Hematopoietic multipotent progenitor cell treated with erythropoietin and hydrocortisone succinate and interleukin-3 and kit ligand, for 15 days (in vitro differentiated cells): ENCODE measurements around the gene ANKRD42.

Experiments
- DNase-seq: peaks from one replicate; pipeline ENCODE4 v3.0.0-alpha.2; 2015; ENCODE audit warnings: low spot score

Gene ANKRD42

GRCh38 chr11:83193315-83194280 lies at the start of gene ANKRD42:
TSS of gene ANKRD42 (plus strand) at chr11:83193712. CDS start at chr11:83194671, 959 bp downstream.
- DNase-seq: peak; percentile 93

GRCh38 chr11:83147895-83148294 lies 45.6 kb upstream of the ANKRD42 start:
- no peak for DNase-seq

GRCh38 chr11:83150450-83150849 lies 43.1 kb upstream of the ANKRD42 start:
- DNase-seq: no peak

GRCh38 chr11:83151274-83151977 lies 42.1 kb upstream of the ANKRD42 start:
- peak; percentile 82 for DNase-seq

DNA sequence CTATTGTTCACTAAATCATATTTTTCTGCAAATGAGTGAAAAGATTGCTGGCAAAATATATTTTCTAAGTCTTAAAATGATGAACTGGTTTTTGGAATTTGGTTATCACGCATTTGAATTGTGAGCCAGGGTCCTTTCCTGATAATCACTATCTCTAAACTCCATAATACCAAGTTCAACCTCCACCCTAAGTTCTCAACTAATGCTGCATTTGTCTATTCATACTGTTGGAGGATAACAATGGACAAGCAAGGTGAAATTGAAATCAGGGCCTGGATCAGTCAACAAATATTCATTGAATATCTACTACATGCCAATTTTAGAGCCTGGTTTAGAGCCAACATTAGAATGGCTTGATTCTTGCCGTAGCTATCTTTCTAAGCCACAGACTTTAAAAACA lies 41.2 kb upstream of the ANKRD42 start:
- no peak for DNase-seq

GRCh38 chr11:83153764-83154163 lies 39.7 kb upstream of the ANKRD42 start:
- DNase-seq: no peak

DNA sequence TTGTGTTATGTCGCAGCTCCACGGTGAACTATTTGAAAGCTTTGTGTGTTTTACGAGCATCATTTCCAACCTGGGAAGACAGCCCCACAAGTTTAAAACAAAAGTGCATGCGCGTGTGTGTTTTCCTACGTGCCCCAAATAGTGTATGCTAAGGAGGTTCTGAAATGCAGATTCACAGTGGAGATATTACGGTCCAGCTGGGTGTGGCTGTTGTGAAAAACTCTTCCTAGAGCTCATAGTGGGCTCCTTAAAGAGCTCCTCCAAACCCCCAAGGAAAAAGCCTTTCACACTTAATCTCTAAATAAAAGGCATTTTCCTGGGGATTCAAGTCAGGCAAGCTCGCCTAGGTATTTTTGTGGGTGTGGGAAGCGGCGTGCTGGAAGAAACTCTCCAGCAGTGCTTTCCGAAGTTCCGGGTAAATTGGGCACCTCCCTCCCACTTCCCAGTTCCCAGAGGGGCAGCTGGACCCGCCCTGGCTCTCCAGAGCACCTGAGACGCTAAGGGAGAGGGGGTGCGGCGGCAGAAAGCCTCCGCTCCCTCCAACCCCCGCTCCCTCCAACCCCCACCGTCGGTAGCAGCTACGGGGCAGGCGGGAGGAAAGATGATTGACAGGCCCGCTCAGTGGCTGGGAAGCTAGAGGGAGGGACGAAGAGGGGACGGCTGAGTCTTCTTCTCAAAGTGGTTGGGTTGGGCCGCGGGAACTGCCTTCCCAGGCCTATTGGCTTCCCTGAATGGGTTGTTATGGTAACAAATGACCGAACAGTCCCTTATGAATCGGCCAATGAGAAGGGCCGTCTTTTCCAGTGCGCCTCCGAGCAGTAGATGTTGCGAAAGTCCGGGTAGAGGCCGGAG lies 37.1 kb upstream of the ANKRD42 start:
- peak; percentile 100 for DNase-seq

DNA sequence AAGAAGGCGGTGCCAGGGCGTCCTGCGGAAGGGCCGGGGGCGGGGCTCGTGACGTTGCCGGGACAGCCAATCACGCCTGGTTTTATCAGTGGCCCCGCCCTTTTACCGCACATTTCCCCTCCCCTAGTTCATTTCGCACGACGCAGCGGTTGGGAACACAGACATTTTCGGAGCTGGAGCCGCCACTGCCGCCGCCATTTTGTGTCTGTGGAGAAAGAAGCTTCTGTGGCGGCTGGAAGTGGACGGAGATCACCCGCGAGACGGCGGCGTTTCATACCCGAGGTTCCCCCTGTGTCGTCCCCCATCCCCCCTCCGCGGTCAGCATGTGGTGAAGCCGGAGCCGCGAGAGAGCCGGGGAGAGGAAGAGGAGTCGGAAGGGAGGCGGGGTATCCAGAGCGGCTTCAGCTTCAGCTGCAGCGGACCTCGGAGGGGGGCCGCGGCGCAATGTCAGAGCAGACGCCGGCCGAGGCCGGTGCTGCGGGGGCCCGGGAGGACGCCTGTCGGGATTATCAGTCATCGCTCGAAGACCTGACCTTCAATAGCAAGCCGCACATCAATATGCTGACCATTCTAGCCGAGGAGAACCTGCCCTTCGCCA lies 36.4 kb upstream of the ANKRD42 start, which contains the start of gene PCF11:
TSS of gene PCF11 (plus strand) at position 136 of the 598 bp plus-strand sequence. CDS start at position 445, 309 bp downstream.
- DNase-seq: no peak

DNA sequence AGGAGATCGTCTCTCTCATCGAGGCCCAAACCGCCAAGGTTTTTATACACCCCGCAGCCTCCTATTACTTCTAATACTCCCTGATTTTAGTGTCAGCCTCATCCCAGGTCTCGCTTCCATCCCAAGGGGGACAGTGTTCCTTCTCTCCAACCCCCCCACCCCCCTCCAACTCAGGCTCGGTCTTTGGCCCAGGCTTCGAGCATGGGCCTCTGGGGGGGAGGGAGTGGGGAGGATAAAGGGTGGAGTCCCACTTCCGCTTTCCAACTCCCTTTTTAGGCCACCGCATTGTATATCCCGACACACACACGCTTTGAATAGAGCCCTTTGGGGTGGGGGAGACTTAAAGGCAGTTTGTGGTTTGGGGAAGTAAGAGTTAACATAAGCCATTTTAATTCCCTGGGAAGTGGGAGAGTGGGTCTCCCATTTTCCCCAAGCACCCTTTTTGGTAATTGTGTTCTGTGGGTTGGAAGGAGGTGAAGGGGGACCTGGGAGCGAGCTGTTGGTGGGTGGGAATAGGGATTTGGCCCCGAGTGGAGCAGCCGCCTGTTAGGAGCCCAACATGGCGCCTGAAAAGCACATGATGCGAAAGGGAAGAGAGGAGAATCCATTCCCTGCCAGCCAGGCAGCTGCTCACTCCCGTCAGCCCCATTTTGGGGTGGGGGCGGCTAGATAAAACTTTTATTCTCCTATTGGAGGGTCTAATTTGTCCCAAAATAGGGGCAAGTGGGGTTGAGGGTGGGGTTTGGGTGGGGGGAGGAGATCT lies 35.7 kb upstream of the ANKRD42 start:
- DNase-seq: peak; percentile 61

GRCh38 chr11:83158357-83158786 lies 35.1 kb upstream of the ANKRD42 start:
- DNase-seq: no peak

DNA sequence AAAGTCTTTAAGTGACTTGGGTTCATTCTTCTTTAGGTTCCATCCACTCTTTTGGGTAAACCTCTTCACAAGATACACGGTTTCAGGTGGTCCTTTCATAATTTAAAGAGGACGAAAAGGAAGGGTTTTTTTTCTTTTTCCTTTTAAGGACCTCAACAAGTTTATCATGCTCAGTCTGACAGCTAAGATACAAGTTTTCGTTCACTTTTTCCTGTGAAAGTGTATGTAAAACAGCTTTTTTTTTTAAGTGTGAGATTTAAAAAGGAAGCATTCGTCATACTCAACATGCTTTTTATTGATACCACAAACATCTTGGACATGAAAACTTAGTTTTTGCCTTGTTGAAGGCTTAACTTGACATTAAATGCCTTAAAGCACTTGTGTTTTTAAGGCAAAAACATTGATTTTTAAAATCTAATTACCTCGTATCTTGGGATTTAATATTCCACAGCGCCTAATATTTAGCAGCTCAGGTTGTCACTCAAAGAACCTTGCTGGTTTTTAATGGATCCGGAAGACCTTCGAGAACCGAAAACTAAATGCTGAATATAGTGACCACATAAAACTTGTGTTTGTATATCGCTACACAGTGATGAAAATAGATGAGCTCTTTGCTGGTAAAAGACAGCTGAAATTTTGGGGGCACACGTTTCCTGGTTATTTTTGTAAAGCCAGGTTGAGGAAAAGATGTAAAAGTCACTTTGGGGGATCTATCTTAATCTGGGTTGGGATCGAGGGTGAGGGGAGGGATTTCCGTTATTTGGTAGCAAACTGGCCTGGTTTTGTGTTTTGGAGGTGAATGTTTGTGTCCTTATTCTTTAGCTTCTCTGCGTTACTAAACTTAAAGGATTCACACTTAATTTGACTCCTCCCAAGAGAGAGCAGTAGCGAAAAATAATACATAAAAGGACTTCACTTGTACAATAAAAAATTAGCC lies 34.3 kb upstream of the ANKRD42 start:
- DNase-seq: no peak

GRCh38 chr11:83159902-83160865 lies 33.3 kb upstream of the ANKRD42 start:
- no peak for DNase-seq

GRCh38 chr11:83161610-83162199 lies 31.8 kb upstream of the ANKRD42 start:
- DNase-seq: no peak

DNA sequence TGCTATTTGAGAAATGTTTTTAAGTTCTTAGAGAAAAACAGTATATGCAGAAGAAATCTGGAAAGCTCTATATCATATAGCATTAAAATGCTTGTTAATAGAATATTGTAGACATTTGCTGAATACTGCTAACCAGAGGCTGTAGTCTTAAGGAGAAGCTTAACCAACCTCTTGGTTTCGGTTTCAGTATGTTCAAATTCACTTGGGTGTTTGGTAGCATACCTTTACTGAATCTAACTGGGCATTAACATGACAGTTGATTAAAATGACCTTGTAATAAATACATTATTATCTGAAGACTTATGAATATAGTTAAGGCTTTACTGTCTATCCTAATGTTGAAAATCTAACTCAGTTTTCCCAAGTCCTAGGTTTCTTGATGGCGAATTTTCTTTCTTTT lies 31.1 kb upstream of the ANKRD42 start:
- DNase-seq: no peak

DNA sequence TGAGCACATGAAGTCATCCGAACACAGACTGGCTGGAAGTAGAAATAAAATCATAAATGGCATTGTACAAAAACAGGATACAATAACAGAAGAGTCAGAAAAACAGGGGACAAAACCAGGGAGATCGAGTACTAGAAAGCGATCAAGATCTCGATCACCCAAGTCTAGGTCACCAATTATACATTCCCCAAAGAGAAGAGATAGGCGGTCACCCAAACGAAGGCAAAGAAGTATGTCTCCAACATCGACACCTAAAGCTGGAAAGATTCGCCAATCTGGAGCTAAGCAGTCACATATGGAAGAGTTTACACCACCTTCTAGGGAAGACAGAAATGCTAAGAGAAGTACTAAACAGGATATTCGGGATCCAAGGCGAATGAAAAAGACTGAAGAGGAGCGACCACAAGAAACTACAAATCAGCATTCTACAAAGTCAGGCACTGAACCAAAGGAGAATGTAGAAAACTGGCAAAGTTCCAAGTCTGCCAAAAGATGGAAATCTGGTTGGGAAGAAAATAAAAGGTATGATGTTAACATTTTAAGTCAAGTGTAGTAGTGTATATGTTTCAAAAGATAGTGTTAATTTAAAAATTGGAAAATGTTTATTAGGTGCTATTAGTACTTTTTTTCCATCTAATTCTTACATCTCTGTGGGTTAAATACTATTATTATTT lies 27.2 kb upstream of the ANKRD42 start:
- DNase-seq: no peak

GRCh38 chr11:83168756-83169155 lies 24.8 kb upstream of the ANKRD42 start:
- DNase-seq: no peak

GRCh38 chr11:83170865-83171264 lies 22.6 kb upstream of the ANKRD42 start:
- DNase-seq: no peak
